CD4-positive, CD25-positive, alpha-beta regulatory T cell (primary cell): ENCODE measurements around the gene PGM5. TPM values are rescaled to one million over a fixed set of nuclear protein-coding genes. Genes with fewer than 3 reads are reported as not detected.
"Not testable (repeated sequence)": the region's sequence is repeated elsewhere in the genome, so short reads cannot be mapped to it uniquely, and the experiment has no call there.

Source experiments
- ATAC-seq, 2 donors: fragments of 150-1000 bp; cut with Tn5 transposase; one replicate each; pipeline ENCODE4 v1.10.0; 2021; ENCODE audit warnings: low read depth in 2 of 2, moderate number of reproducible peaks in 2 of 2, moderate library complexity in 1 of 2
- DNase-seq, 3 donors: peaks; one replicate each; pipeline versions ENCODE4 v3.0.0 to v3.0.0-alpha.2; 2012 to 2022; ENCODE audit warnings: mixed read lengths in 1 of 3
- H3K27ac ChIP-seq: one replicate; pipeline ENCODE4 v1.7.0; 2013; ENCODE audit warnings: mild to moderate bottlenecking, low read length; ENCODE audit not compliant: insufficient read depth, poor library complexity, severe bottlenecking
- H3K27me3 ChIP-seq: one replicate; pipeline ENCODE4 v1.7.0; 2013; ENCODE audit warnings: low read length; ENCODE audit not compliant: control insufficient read depth, insufficient read depth
- H3K36me3 ChIP-seq: one replicate; pipeline ENCODE4 v1.7.0; 2013; ENCODE audit warnings: mild to moderate bottlenecking, low read length, moderate library complexity; ENCODE audit not compliant: control insufficient read depth, insufficient read depth
- H3K4me1 ChIP-seq: 2 replicates; pipeline ENCODE4 v1.7.0; 2013; ENCODE audit warnings: mild to moderate bottlenecking, low read length; ENCODE audit not compliant: insufficient read depth, control insufficient read depth, poor library complexity, severe bottlenecking
- H3K4me3 ChIP-seq: one replicate; pipeline ENCODE4 v1.7.0; 2013; ENCODE audit warnings: low read depth, mild to moderate bottlenecking, low read length, moderate library complexity
- H3K9me3 ChIP-seq, 2 experiments: 1 replicate in 1 of 2; 2 replicates in 1 of 2; pipeline ENCODE4 v1.7.0; 2013; ENCODE audit warnings: low read length in 2 of 2, mild to moderate bottlenecking in 1 of 2, moderate library complexity in 1 of 2; ENCODE audit not compliant: control insufficient read depth in 2 of 2
- H3K27ac Mint-ChIP-seq, 3 donors: one replicate each; pipeline ENCODE4 v1.8.0; 2020 to 2022; ENCODE audit warnings: mild to moderate bottlenecking in 3 of 3, mixed read lengths in 3 of 3, moderate library complexity in 2 of 3
- H3K27me3 Mint-ChIP-seq: one replicate; pipeline ENCODE4 v1.8.0; 2022; ENCODE audit warnings: mild to moderate bottlenecking, mixed read lengths
- H3K36me3 Mint-ChIP-seq: one replicate; pipeline ENCODE4 v1.8.0; 2020; ENCODE audit warnings: mixed read lengths
- H3K4me1 Mint-ChIP-seq, 4 donors: one replicate each; pipeline ENCODE4 v1.8.0; 2020 to 2022; ENCODE audit warnings: mixed read lengths in 4 of 4, mild to moderate bottlenecking in 1 of 4
- H3K4me3 Mint-ChIP-seq, 4 donors: one replicate each; pipeline ENCODE4 v1.8.0; 2020 to 2022; ENCODE audit warnings: mild to moderate bottlenecking in 4 of 4, mixed read lengths in 4 of 4, moderate library complexity in 3 of 4
- H3K9me3 Mint-ChIP-seq, 7 donors: one replicate each; pipeline ENCODE4 v1.8.0; 2020 to 2022; ENCODE audit warnings: mixed read lengths in 7 of 7, mild to moderate bottlenecking in 3 of 7, moderate library complexity in 2 of 7
- polyA plus RNA-seq, 4 donors: library from polyadenylated mRNA; unstranded; fragments of 300-500 nt; fragmentation: Illumina TruSeq; gene quantifications; one replicate each; pipeline ENCODE4 v1.2.3, GENCODE V29; 2021
- total RNA-seq: library from RNA; stranded (reverse); gene quantifications from one replicate; pipeline ENCODE4 v1.2.3, GENCODE V29; 2022

PGM5 gene
- total and polyA plus RNA-seq, 5 donors from 2014 or later = not detected

DNA sequence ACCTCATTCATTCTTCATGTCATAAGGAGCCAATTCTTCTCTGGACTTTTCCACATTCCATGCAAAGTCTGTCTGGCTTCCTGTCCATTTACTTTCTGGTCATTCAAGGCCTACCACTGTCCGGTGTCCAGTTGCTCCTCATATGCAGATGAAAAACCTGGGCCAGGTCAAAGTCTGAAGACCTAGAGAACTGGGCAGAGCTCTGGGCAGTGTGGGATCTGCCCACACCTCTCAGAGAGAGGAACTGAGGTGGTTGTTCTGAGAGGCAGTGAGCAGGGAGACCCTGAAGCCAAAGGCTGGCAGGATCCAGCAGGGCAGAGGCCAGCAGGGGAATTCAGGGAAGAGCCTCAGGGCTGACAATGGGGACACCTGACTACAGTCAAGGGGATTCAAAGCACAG, 58.7 kb downstream of the PGM5 start:
- H3K4me1 ChIP-seq, H3K4me3 ChIP-seq, H3K27ac Mint-ChIP-seq, H3K9me3 Mint-ChIP-seq, H3K27ac ChIP-seq, ATAC-seq, H3K4me3 Mint-ChIP-seq, H3K36me3 Mint-ChIP-seq, H3K4me1 Mint-ChIP-seq, H3K27me3 ChIP-seq, DNase-seq, H3K9me3 ChIP-seq, H3K36me3 ChIP-seq, H3K27me3 Mint-ChIP-seq: not testable (repeated sequence)

- Histone ChIP-seq H3K4me1 (no peaks in the 10 kb centered on the region), H3K36me3 (no peaks in the 10 kb centered on the region), H3K27ac (no peak overlapping the region), H3K27me3 (peaks cover 2% of the 10 kb centered on the region), H3K4me3 (no peak overlapping the region), H3K9me3 (no peaks in the 10 kb centered on the region)
- Mint-ChIP-seq H3K4me1 (no peaks in the 10 kb centered on the region), H3K27me3 (peaks cover 6% of the 10 kb centered on the region), H3K9me3 (no peaks in the 10 kb centered on the region), H3K27ac (no peak overlapping the region), H3K36me3 (no peaks in the 10 kb centered on the region), H3K4me3 (no peak overlapping the region)
- DNase-seq = peak in 1 of 3 donors; percentile 27
- no peak for ATAC-seq
Observed at GRCh38 chr9:68416936-68417564, 60.6 kb downstream of the PGM5 start.

DNA sequence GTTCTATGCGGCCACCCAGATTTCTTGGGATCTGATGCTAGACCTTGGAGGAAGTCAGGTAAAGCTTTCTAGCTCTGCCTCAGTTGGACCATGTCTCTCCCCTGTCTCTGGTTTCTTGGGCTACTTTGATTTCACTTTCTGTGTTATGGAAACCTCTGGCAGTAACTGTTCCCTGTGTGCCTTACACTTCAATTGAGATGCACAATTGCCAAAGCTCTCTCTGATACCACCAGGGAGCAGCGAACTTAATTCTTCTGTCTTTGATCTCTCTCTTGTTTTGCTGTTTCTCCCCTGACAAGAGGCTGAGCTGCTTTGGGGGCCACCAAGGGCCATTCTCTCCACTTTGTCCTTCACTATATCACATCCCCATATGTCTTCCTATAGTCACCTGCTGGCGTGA, 61.4 kb downstream of the PGM5 start:
- no peaks in the 10 kb centered on the region for H3K4me1 ChIP-seq
- Mint-ChIP-seq H3K4me3 (no peak overlapping the region), H3K9me3 (no peaks in the 10 kb centered on the region), H3K4me1 (no peaks in the 10 kb centered on the region), H3K27ac (no peak overlapping the region), H3K36me3 (no peaks in the 10 kb centered on the region), H3K27me3 (peaks cover 6% of the 10 kb centered on the region)
- DNase-seq (no peak), ATAC-seq (no peak)
- H3K27ac ChIP-seq = no peak overlapping the region
- no peak overlapping the region for H3K4me3 ChIP-seq
- no peaks in the 10 kb centered on the region for H3K36me3 ChIP-seq
- no peaks in the 10 kb centered on the region for H3K9me3 ChIP-seq
- H3K27me3 ChIP-seq = peaks cover 2% of the 10 kb centered on the region

- Mint-ChIP-seq H3K27me3 (peaks cover 6% of the 10 kb centered on the region), H3K4me1 (no peaks in the 10 kb centered on the region), H3K27ac (no peak overlapping the region), H3K9me3 (no peaks in the 10 kb centered on the region), H3K36me3 (no peaks in the 10 kb centered on the region), H3K4me3 (no peak overlapping the region)
- no peaks in the 10 kb centered on the region for H3K9me3 ChIP-seq
- no peaks in the 10 kb centered on the region for H3K4me1 ChIP-seq
- DNase-seq = no peak
- H3K36me3 ChIP-seq = no peaks in the 10 kb centered on the region
- peaks cover 2% of the 10 kb centered on the region for H3K27me3 ChIP-seq
- H3K4me3 ChIP-seq = no peak overlapping the region
- no peak for ATAC-seq
- no peak overlapping the region for H3K27ac ChIP-seq
Observed at GRCh38 chr9:68418259-68418845, 61.9 kb downstream of the PGM5 start.

DNA sequence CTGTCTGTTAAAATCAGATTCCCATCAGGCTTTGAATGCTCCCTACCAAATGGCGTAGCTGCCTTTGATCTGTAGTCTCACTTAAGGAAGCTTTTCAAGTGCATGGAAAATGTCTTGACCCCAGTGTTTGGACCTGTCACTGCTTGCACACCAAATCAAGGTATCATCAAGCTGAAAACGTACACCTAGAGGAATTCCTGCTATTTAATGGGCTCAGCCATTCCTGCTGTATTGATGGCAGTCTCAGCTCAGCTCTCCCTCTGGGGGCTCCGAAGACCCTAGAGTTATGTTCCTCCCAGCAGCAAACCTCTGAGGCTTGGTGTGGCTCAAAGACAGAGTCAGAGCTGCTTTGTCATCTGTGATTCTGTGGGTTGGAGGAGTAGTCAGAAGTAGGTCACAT, 63.5 kb downstream of the PGM5 start:
- H3K27me3 Mint-ChIP-seq = peaks cover 6% of the 10 kb centered on the region
- no peaks in the 10 kb centered on the region for H3K4me1 ChIP-seq
- peaks cover 0 to 2% (median 0%) of the 10 kb centered on the region in 7 donors for H3K9me3 Mint-ChIP-seq
- no peak overlapping the region for H3K4me3 ChIP-seq
- H3K9me3 ChIP-seq = no peaks in the 10 kb centered on the region
- no peak overlapping the region for H3K27ac Mint-ChIP-seq
- H3K4me1 Mint-ChIP-seq = no peaks in the 10 kb centered on the region
- no peak overlapping the region for H3K4me3 Mint-ChIP-seq
- no peaks in the 10 kb centered on the region for H3K36me3 ChIP-seq
- peaks cover 2% of the 10 kb centered on the region for H3K27me3 ChIP-seq
- H3K27ac ChIP-seq = no peak overlapping the region
- DNase-seq (no peak), ATAC-seq (no peak)
- H3K36me3 Mint-ChIP-seq = no peaks in the 10 kb centered on the region

GRCh38 chr9:68426755-68427154, 70.3 kb downstream of the PGM5 start:
- Mint-ChIP-seq H3K36me3 (no peaks in the 10 kb centered on the region), H3K27ac (no peak overlapping the region), H3K9me3 (peaks cover 0 to 2% (median 0%) of the 10 kb centered on the region in 7 donors), H3K4me1 (no peaks in the 10 kb centered on the region), H3K4me3 (no peak overlapping the region), H3K27me3 (peaks cover 16% of the 10 kb centered on the region)
- Histone ChIP-seq H3K36me3 (no peaks in the 10 kb centered on the region), H3K27ac (no peak overlapping the region), H3K27me3 (no peaks in the 10 kb centered on the region), H3K9me3 (no peaks in the 10 kb centered on the region), H3K4me3 (no peak overlapping the region), H3K4me1 (no peaks in the 10 kb centered on the region)
- ATAC-seq (no peak), DNase-seq (no peak)

GRCh38 chr9:68427216-68427977, 71.0 kb downstream of the PGM5 start:
- no peaks in the 10 kb centered on the region for H3K36me3 Mint-ChIP-seq
- no peak for DNase-seq
- H3K9me3 ChIP-seq = no peaks in the 10 kb centered on the region
- H3K27me3 Mint-ChIP-seq = peaks cover 16% of the 10 kb centered on the region
- peaks cover 0 to 2% (median 0%) of the 10 kb centered on the region in 7 donors for H3K9me3 Mint-ChIP-seq
- H3K36me3 ChIP-seq = no peaks in the 10 kb centered on the region
- H3K4me1 Mint-ChIP-seq = no peaks in the 10 kb centered on the region
- no peak overlapping the region for H3K4me3 Mint-ChIP-seq
- no peaks in the 10 kb centered on the region for H3K27me3 ChIP-seq
- H3K27ac ChIP-seq = no peak overlapping the region
- no peak overlapping the region for H3K27ac Mint-ChIP-seq
- no peaks in the 10 kb centered on the region for H3K4me1 ChIP-seq
- H3K4me3 ChIP-seq = no peak overlapping the region
- no peak for ATAC-seq
